Calu3 (cell line): ENCODE data around the gene FUT1. TPM values are rescaled to one million over a fixed set of nuclear protein-coding genes. Genes with fewer than 3 reads are reported as not detected.
A peak's percentile ranks its signal among the peaks of the same experiment; 100 is the strongest.
"Not testable (repeated sequence)": the region's sequence is repeated elsewhere in the genome, so short reads cannot be mapped to it uniquely, and the experiment has no call there.

ENCODE experiments used
- BruUV-seq: library from RNA; stranded (reverse); fragments of 400-500 nt; replicated peaks from 2 replicates; lab custom pipeline; 2021; lab: Mats Ljungman, UMichigan
- CTCF ChIA-PET: fragments of 300-600 bp; sonication (Branson Sonifier 250); formaldehyde crosslinking; loops from one replicate; lab custom pipeline; 2022; ENCODE audit warnings: antibody characterized with exemption; lab: Charles Lee
- DNase-seq: peaks from one replicate; pipeline ENCODE4 v3.0.0; 2022
- H3K27ac Mint-ChIP-seq: one replicate; pipeline ENCODE4 v1.8.0; 2022; ENCODE audit warnings: mixed read lengths; ENCODE audit not compliant: unreplicated experiment
- H3K27me3 Mint-ChIP-seq: one replicate; pipeline ENCODE4 v1.8.0; 2022; ENCODE audit warnings: mixed read lengths; ENCODE audit not compliant: unreplicated experiment
- H3K36me3 Mint-ChIP-seq: one replicate; pipeline ENCODE4 v1.8.0; 2022; ENCODE audit warnings: mild to moderate bottlenecking, moderate library complexity, mixed read lengths; ENCODE audit not compliant: insufficient read depth, unreplicated experiment
- H3K4me1 Mint-ChIP-seq: one replicate; pipeline ENCODE4 v1.8.0; 2022; ENCODE audit warnings: mild to moderate bottlenecking, low read depth, mixed read lengths; ENCODE audit not compliant: unreplicated experiment
- H3K4me3 Mint-ChIP-seq: one replicate; pipeline ENCODE4 v1.8.0; 2022; ENCODE audit warnings: mild to moderate bottlenecking, low read depth, moderate library complexity, mixed read lengths; ENCODE audit not compliant: unreplicated experiment
- H3K9me3 Mint-ChIP-seq: one replicate; pipeline ENCODE4 v1.8.0; 2022; ENCODE audit warnings: low read depth, mixed read lengths; ENCODE audit not compliant: unreplicated experiment
- intact Hi-C: fragments of 100-400 bp; cut with micrococcal nuclease; formaldehyde crosslinking; loops from one replicate; pipeline ENCODE4 v1.10.0; 2022; ENCODE audit not compliant: unreplicated experiment
- total RNA-seq: library from RNA; stranded (reverse); gene quantifications from 2 replicates; pipeline ENCODE4 v1.2.3, GENCODE V29; 2022
- TF ChIP-seq, protein P1 (sequence below): fragments of 200-600 bp; IDR thresholded peaks from one replicate; pipeline ENCODE4 v1.8.0; 2022; ENCODE audit warnings: antibody characterized with exemption; ENCODE audit not compliant: unreplicated experiment

The FUT1 gene
- total RNA-seq, 1 experiment from 2014 or later = 2.9 TPM

DNA sequence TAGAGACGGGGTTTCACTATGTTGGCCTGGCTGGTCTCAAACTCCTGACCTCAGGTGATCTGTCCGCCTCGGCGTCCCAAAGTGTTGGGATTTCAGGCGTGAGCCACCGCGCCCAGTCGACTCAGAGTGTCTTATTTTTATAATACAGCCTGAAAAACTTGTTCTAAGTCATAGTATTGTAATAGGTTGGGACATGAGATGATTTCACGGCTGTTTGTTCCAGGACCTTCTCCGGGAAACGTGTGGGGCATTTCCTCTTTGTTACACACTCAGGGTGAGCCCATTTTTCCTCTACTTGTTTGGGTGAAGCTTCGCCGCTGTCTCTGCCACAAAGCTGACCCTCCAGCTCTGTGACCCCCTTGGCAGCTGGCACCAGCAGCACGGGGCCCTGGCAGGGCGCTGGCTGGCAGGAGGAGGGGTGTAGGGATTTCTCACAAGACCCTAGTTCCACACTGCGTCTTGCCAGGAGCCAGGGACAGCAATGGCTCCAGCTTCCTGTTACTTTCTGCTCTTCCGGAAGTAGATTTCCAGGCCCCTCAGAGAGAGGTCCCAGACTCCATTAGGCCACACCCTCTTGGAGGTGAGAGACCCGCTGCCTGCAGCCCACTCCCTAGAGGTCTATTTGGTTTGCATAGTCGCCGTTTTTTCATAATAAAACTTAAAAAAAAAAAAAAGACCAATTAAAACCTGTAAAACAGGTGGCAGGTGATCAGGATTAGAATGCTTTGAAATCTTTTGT, 18.5 kb upstream of the FUT1 start:
- no peaks in the 10 kb centered on the region for H3K36me3 Mint-ChIP-seq
- peaks cover 28% of the 10 kb centered on the region for H3K27me3 Mint-ChIP-seq
- BruUV-seq = no TSS peak
- intact Hi-C loops = no loop called here
- no peak overlapping the region for H3K27ac Mint-ChIP-seq
- CTCF ChIA-PET = interaction anchor here (0.5 to 1.4 kb wide), 4 partner anchors 8 to 40 kb away, joined by 3 to 5 read pairs (median 3); partner anchors contain the start of gene BCAT2
- no peaks in the 10 kb centered on the region for H3K9me3 Mint-ChIP-seq
- DNase-seq = no peak
- no peak overlapping the region for H3K4me3 Mint-ChIP-seq
- TF ChIP-seq, protein P1, sequence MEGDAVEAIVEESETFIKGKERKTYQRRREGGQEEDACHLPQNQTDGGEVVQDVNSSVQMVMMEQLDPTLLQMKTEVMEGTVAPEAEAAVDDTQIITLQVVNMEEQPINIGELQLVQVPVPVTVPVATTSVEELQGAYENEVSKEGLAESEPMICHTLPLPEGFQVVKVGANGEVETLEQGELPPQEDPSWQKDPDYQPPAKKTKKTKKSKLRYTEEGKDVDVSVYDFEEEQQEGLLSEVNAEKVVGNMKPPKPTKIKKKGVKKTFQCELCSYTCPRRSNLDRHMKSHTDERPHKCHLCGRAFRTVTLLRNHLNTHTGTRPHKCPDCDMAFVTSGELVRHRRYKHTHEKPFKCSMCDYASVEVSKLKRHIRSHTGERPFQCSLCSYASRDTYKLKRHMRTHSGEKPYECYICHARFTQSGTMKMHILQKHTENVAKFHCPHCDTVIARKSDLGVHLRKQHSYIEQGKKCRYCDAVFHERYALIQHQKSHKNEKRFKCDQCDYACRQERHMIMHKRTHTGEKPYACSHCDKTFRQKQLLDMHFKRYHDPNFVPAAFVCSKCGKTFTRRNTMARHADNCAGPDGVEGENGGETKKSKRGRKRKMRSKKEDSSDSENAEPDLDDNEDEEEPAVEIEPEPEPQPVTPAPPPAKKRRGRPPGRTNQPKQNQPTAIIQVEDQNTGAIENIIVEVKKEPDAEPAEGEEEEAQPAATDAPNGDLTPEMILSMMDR = no peak
- peaks cover 20% of the 10 kb centered on the region for H3K4me1 Mint-ChIP-seq

DNA sequence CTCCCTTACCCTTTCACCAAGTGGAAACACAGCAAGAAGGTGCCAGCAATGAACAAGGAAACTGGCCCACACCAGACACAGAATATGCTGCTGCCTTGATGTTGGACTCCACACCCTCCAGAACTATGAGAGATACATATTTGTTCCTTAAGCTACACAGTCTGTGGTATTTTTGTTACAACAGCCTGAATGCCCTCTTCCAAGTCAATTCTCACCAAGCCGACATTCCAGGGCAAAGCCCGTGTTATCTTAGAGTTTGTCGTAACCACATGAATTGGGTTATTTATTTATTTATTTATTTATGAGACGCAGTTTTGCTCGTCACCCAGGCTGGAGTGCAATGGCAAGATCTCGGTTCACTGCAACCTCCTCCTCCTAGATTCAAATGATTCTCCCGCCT, 17.8 kb upstream of the FUT1 start:
- no TSS peak for BruUV-seq
- peaks cover 34% of the 10 kb centered on the region for H3K27me3 Mint-ChIP-seq
- no peak overlapping the region for H3K27ac Mint-ChIP-seq
- intact Hi-C loops = no loop called here
- peak; percentile 24 for DNase-seq
- CTCF ChIA-PET = interaction anchor here (0.6 to 1.4 kb wide), 4 partner anchors 9 to 41 kb away, joined by 3 to 5 read pairs (median 3); partner anchors contain the start of gene BCAT2
- peaks cover 20% of the 10 kb centered on the region for H3K4me1 Mint-ChIP-seq
- H3K9me3 Mint-ChIP-seq = no peaks in the 10 kb centered on the region
- no peak overlapping the region for H3K4me3 Mint-ChIP-seq
- no peaks in the 10 kb centered on the region for H3K36me3 Mint-ChIP-seq
- TF ChIP-seq, protein P1 = no peak

DNA sequence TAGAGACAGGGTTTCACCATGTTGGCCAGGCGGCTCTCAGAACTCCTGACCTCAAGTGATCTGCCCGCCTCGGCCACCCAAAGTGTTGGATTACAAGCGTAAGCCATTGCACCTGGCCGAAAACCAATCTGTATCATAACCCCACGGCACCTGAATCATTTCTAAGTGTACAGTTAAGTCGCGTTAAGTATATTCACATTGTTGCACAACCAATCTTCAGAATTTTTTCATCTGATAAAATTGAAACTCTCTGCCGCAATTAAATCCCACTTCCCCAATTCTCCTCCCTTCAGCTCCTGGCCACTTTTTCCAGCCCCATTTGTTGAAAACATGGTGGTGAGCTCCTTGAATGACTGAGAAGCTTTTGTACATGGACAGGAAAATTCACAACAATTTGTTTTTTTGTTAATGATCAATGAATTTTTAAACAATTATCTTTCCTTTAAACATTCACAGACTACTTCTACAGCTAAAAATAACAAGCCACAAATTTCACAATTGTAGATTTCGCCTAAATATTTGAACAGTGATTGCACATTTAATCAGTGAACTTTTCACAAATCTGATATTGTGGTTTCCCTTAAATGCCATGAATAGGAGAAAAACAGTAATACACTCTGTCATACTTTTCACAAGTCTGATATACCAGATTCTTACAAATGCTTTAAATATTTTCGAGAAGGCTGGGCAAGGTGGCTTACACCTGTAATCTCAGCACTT, 16.7 kb upstream of the FUT1 start:
- intact Hi-C loops = no loop called here
- Mint-ChIP-seq H3K9me3 (no peaks in the 10 kb centered on the region), H3K4me3 (no peak overlapping the region), H3K27ac (no peak overlapping the region), H3K4me1 (peaks cover 20% of the 10 kb centered on the region), H3K36me3 (no peaks in the 10 kb centered on the region), H3K27me3 (peaks cover 45% of the 10 kb centered on the region)
- no peak for DNase-seq
- TF ChIP-seq, protein P1 = no peak
- CTCF ChIA-PET = interaction anchor here (0.7 kb wide), 1 partner anchor 30 kb away, joined by 3 read pairs; no protein-coding TSS in a partner anchor
- no TSS peak for BruUV-seq

DNA sequence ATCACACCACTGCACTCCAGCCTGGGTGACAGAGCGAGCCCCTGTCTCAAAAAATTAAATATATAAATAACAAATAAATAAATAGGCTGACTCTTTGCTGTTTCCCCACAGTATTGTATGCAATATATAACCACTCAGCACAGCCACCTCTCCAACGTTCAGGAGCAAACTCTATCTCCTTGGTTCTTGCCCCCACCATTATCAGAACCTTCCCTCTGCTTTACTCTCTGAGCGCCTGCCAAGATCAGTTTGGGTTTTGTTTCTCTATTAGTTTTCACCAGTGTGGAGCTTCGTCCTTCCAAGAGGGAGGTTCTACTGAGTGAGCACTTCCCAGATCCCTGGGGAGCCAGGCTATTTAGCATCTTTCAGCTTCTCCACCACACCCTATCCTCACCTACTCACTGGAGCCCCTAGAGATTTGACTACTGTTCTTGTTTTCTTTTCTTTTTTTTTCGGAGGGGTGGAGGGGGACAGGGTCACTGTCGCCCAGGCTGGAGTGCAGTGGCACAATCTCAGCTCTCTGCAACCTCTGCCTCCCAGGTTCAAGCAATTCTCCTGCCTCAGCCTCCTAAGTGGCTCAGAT, 15.8 kb upstream of the FUT1 start:
- intact Hi-C loops, BruUV-seq, H3K4me3 Mint-ChIP-seq, H3K36me3 Mint-ChIP-seq, DNase-seq, H3K27ac Mint-ChIP-seq, H3K9me3 Mint-ChIP-seq: not testable (repeated sequence)
- Mint-ChIP-seq H3K27me3 (peaks cover 52% of the 10 kb centered on the region), H3K4me1 (peaks cover 20% of the 10 kb centered on the region)
- CTCF ChIA-PET = interaction anchor here (1.2 kb wide), 1 partner anchor 11 kb away, joined by 3 read pairs; no protein-coding TSS in a partner anchor

DNA sequence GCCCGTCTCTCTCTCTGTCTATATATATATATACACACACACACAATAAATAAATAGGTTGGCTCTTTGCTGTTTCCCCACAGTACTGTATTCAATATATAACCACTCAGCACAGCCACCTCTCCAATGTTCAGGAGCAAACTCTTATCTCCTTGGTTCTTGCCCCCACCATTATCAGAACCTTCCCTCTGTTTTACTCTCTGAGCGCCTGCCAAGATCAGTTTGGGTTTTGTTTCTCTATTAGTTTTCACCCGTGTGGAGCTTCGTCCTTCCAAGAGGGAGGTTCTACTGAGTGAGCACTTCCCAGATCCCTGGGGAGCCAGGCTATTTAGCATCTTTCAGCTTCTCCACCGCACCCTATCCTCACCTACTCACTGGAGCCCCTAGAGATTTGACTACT, 13.4 kb upstream of the FUT1 start:
- H3K4me3 Mint-ChIP-seq, H3K36me3 Mint-ChIP-seq, intact Hi-C loops, H3K27ac Mint-ChIP-seq, DNase-seq, BruUV-seq, H3K9me3 Mint-ChIP-seq: not testable (repeated sequence)
- peaks cover 77% of the 10 kb centered on the region for H3K27me3 Mint-ChIP-seq
- peaks cover 19% of the 10 kb centered on the region for H3K4me1 Mint-ChIP-seq
- CTCF ChIA-PET = interaction anchor here (0.6 kb wide), 1 partner anchor 88 kb away, joined by 4 read pairs; no protein-coding TSS in a partner anchor
